A549 (cell line): ENCODE results near the gene KLHL11.

Experiments
- CTCF ChIP-seq: fragments of >200 bp; sonication (Bioruptor Twin); formaldehyde crosslinking; IDR thresholded peaks from 3 replicates; pipeline ENCODE4 v1.5.1; 2016
- RNF2 ChIP-seq: fragments of 200-600 bp; sonication (generic); IDR thresholded peaks from 2 replicates; pipeline ENCODE4 v1.6.1; 2016; ENCODE audit warnings: low read depth, mild to moderate bottlenecking, antibody characterized with exemption, moderate library complexity, borderline replicate concordance
- TP53 ChIP-seq: fragments of 250-450 bp; sonication (Bioruptor Pico); IDR thresholded peaks from 2 replicates; pipeline ENCODE4 v1.5.0; 2021; ENCODE audit warnings: mild to moderate bottlenecking, moderate library complexity

GRCh38 chr17:41880130-41880529 is 14.9 kb upstream of the KLHL11 start:
- TF ChIP-seq CTCF, result no peak
- no peak for TF ChIP-seq RNF2
- no peak for TF ChIP-seq TP53
